PC-9 (cell line): ENCODE results near the gene GABARAPL2.

Experiments
- EZH2 ChIP-seq: fragments of 200-600 bp; sonication (generic); IDR thresholded peaks from 2 replicates; pipeline ENCODE4 v1.8.0; 2017; ENCODE audit warnings: antibody characterized with exemption, low read depth
- TF ChIP-seq, protein P1 (sequence below): fragments of 200-600 bp; sonication (generic); conservative IDR thresholded peaks from 2 replicates; pipeline ENCODE4 v1.6.1; 2017; ENCODE audit warnings: mixed run types, antibody characterized with exemption, mild to moderate bottlenecking, moderate library complexity

DNA sequence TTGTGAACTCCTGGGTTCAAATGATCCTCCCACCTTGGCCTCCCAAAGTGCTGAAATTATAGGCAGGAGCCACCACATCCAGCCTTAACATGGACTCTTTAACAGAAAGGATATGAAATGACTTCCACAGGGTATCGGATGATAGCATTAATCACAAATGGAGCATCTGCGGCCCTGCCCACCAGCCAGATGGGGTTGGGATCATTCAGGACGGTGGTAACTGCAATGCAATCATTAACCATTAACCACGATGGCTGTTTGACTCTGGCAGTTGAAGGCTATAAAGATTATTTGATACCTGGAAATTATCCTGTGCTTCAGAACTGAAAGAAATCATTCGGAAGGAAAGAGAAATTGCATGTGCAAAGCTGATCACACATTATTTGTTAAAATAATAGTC is 24.9 kb upstream of the GABARAPL2 start:
- TF ChIP-seq, protein P1, sequence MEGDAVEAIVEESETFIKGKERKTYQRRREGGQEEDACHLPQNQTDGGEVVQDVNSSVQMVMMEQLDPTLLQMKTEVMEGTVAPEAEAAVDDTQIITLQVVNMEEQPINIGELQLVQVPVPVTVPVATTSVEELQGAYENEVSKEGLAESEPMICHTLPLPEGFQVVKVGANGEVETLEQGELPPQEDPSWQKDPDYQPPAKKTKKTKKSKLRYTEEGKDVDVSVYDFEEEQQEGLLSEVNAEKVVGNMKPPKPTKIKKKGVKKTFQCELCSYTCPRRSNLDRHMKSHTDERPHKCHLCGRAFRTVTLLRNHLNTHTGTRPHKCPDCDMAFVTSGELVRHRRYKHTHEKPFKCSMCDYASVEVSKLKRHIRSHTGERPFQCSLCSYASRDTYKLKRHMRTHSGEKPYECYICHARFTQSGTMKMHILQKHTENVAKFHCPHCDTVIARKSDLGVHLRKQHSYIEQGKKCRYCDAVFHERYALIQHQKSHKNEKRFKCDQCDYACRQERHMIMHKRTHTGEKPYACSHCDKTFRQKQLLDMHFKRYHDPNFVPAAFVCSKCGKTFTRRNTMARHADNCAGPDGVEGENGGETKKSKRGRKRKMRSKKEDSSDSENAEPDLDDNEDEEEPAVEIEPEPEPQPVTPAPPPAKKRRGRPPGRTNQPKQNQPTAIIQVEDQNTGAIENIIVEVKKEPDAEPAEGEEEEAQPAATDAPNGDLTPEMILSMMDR = no peak
- TF ChIP-seq EZH2 = no peak
